ENCODE measurements around the gene ANO2.

Gene ANO2

GRCh38 chr12:5916785-5917290, 28.2 kb downstream of the ANO2 start:
- TF ChIP-seq GATA2 (IDR thresholded peaks at IDR 0.05; ENCODE audit: low read depth, low read length) (no peak), GATA3 (IDR thresholded peaks at IDR 0.05; ENCODE audit: low read depth, low read length) (no peak)

- no peak for TF ChIP-seq GATA2 (IDR thresholded peaks at IDR 0.05; ENCODE audit: low read depth, low read length)
- TF ChIP-seq GATA3 (IDR thresholded peaks at IDR 0.05; ENCODE audit: low read depth, low read length) = no peak
Observed at GRCh38 chr12:5915511-5915910, 29.5 kb downstream of the ANO2 start.

GRCh38 chr12:5914387-5915149, 30.5 kb downstream of the ANO2 start:
- TF ChIP-seq GATA3 (IDR thresholded peaks at IDR 0.05; ENCODE audit: low read depth, low read length) (no peak), GATA2 (IDR thresholded peaks at IDR 0.05; ENCODE audit: low read depth, low read length) (no peak)

- no peak for TF ChIP-seq GATA3 (IDR thresholded peaks at IDR 0.05; ENCODE audit: low read depth, low read length)
- TF ChIP-seq GATA2 (IDR thresholded peaks at IDR 0.05; ENCODE audit: low read depth, low read length) = no peak
Observed at GRCh38 chr12:5913387-5913786, 31.7 kb downstream of the ANO2 start.

- TF ChIP-seq GATA3 (IDR thresholded peaks at IDR 0.05; ENCODE audit: low read depth, low read length) = no peak
- TF ChIP-seq GATA2 (IDR thresholded peaks at IDR 0.05; ENCODE audit: low read depth, low read length) = no peak
Observed at GRCh38 chr12:5912437-5913334, 32.4 kb downstream of the ANO2 start.

GRCh38 chr12:5912011-5912410, 33.0 kb downstream of the ANO2 start:
- TF ChIP-seq GATA3 (IDR thresholded peaks at IDR 0.05; ENCODE audit: low read depth, low read length) (no peak), GATA2 (IDR thresholded peaks at IDR 0.05; ENCODE audit: low read depth, low read length) (no peak)

- TF ChIP-seq GATA2 (IDR thresholded peaks at IDR 0.05; ENCODE audit: low read depth, low read length) = no peak
- TF ChIP-seq GATA3 (IDR thresholded peaks at IDR 0.05; ENCODE audit: low read depth, low read length) = no peak
Observed at GRCh38 chr12:5910790-5911548, 34.1 kb downstream of the ANO2 start.

GRCh38 chr12:5909560-5909959, 35.5 kb downstream of the ANO2 start:
- no peak for TF ChIP-seq GATA2 (IDR thresholded peaks at IDR 0.05; ENCODE audit: low read depth, low read length)
- TF ChIP-seq GATA3 (IDR thresholded peaks at IDR 0.05; ENCODE audit: low read depth, low read length) = no peak

GRCh38 chr12:5908251-5908650, 36.8 kb downstream of the ANO2 start:
- no peak for TF ChIP-seq GATA2 (IDR thresholded peaks at IDR 0.05; ENCODE audit: low read depth, low read length)
- TF ChIP-seq GATA3 (IDR thresholded peaks at IDR 0.05; ENCODE audit: low read depth, low read length) = no peak

- TF ChIP-seq GATA2 (IDR thresholded peaks at IDR 0.05; ENCODE audit: low read depth, low read length) = no peak
- no peak for TF ChIP-seq GATA3 (IDR thresholded peaks at IDR 0.05; ENCODE audit: low read depth, low read length)
Observed at GRCh38 chr12:5907807-5908206, 37.3 kb downstream of the ANO2 start.

- no peak for TF ChIP-seq GATA2 (IDR thresholded peaks at IDR 0.05; ENCODE audit: low read depth, low read length)
- TF ChIP-seq GATA3 (IDR thresholded peaks at IDR 0.05; ENCODE audit: low read depth, low read length) = no peak
Observed at GRCh38 chr12:5905757-5906156, 39.3 kb downstream of the ANO2 start.

GRCh38 chr12:5904969-5905368, 40.1 kb downstream of the ANO2 start:
- TF ChIP-seq GATA2 (IDR thresholded peaks at IDR 0.05; ENCODE audit: low read depth, low read length) (no peak), GATA3 (IDR thresholded peaks at IDR 0.05; ENCODE audit: low read depth, low read length) (no peak)

- no peak for TF ChIP-seq GATA3 (IDR thresholded peaks at IDR 0.05; ENCODE audit: low read depth, low read length)
- no peak for TF ChIP-seq GATA2 (IDR thresholded peaks at IDR 0.05; ENCODE audit: low read depth, low read length)
Observed at GRCh38 chr12:5904441-5904840, 40.6 kb downstream of the ANO2 start.

GRCh38 chr12:5902736-5903135, 42.3 kb downstream of the ANO2 start:
- TF ChIP-seq GATA3 (IDR thresholded peaks at IDR 0.05; ENCODE audit: low read depth, low read length) (no peak), GATA2 (IDR thresholded peaks at IDR 0.05; ENCODE audit: low read depth, low read length) (no peak)
